NCI-H2171 treated with DMSO at 0.1 percent for 48 hours (cell line): ENCODE results near the gene MIA3.
"Not testable (repeated sequence)": the region's sequence is repeated elsewhere in the genome, so short reads cannot be mapped to it uniquely, and the experiment has no call there.

Experiments
- DNase-seq: peaks from one replicate; lab custom pipeline; 2025; lab: John Stamatoyannopoulos, UW

Gene MIA3

GRCh38 chr1:222618001-222618879, at the start of gene MIA3:
Gene MIA3 (plus strand): TSS chr1:222618097. CDS start chr1:222618111, 14 bp downstream.
- peak; percentile 72 for DNase-seq

GRCh38 chr1:222570837-222571236, 47.1 kb upstream of the MIA3 start:
- no peak for DNase-seq

GRCh38 chr1:222579316-222579715, 38.6 kb upstream of the MIA3 start:
- DNase-seq, result no peak

GRCh38 chr1:222582099-222582774, 35.7 kb upstream of the MIA3 start:
- no peak for DNase-seq

GRCh38 chr1:222583079-222583478, 34.8 kb upstream of the MIA3 start:
- DNase-seq, result no peak

GRCh38 chr1:222586842-222587241, 31.1 kb upstream of the MIA3 start:
- no peak for DNase-seq

GRCh38 chr1:222588135-222588534, 29.8 kb upstream of the MIA3 start:
- no peak for DNase-seq

- peak; percentile 94 for DNase-seq
Measured at GRCh38 chr1:222589462-222590302, 28.2 kb upstream of the MIA3 start, which contains the start of gene TAF1A. Gene TAF1A (minus strand): TSS chr1:222589933.

GRCh38 chr1:222592171-222592570, 25.7 kb upstream of the MIA3 start:
- DNase-seq, result no peak

GRCh38 chr1:222594789-222595188, 23.1 kb upstream of the MIA3 start:
- DNase-seq, result no peak

GRCh38 chr1:222596696-222597095, 21.2 kb upstream of the MIA3 start:
- no peak for DNase-seq

- no peak for DNase-seq
Measured at GRCh38 chr1:222600281-222600680, 17.6 kb upstream of the MIA3 start.

- no peak for DNase-seq
Measured at GRCh38 chr1:222601257-222601656, 16.6 kb upstream of the MIA3 start.

- DNase-seq, result no peak
Measured at GRCh38 chr1:222606757-222607156, 11.1 kb upstream of the MIA3 start.

- not testable (repeated sequence) for DNase-seq
Measured at GRCh38 chr1:222609111-222609510, 8.8 kb upstream of the MIA3 start.

GRCh38 chr1:222610728-222611127, 7.2 kb upstream of the MIA3 start:
- DNase-seq, result no peak

- no peak for DNase-seq
Measured at GRCh38 chr1:222613627-222614026, 4.3 kb upstream of the MIA3 start.

GRCh38 chr1:222616525-222616924, 1.4 kb upstream of the MIA3 start:
- no peak for DNase-seq

GRCh38 chr1:222617367-222617951, 438 bp upstream of the MIA3 start:
- DNase-seq, result peak; percentile 97

- DNase-seq, result no peak
Measured at GRCh38 chr1:222618880-222619596, 1.1 kb downstream of the MIA3 start.

- no peak for DNase-seq
Measured at GRCh38 chr1:222620566-222620965, 2.7 kb downstream of the MIA3 start.
